WTC11 (cell line): Measurements from ENCODE around the gene FBXL16. TPM values are rescaled to one million over a fixed set of nuclear protein-coding genes. Genes with fewer than 3 reads are reported as not detected.

Source experiments
- ATAC-seq: fragments of 200-7000 bp; cut with Tn5 transposase; 2 replicates; pipeline ENCODE4 v1.10.0; 2021; ENCODE audit warnings: mild to moderate bottlenecking, moderate library complexity
- CTCF ChIA-PET: fragments of 300-600 bp; sonication (Branson Sonifier 250); formaldehyde crosslinking; loops from one replicate; lab custom pipeline; 2021; ENCODE audit warnings: antibody characterized with exemption; lab: Charles Lee
- POLR2A ChIA-PET: fragments of 350-600 bp; sonication (Branson Sonifier 250); formaldehyde crosslinking; loops from one replicate; lab custom pipeline; 2021; ENCODE audit warnings: antibody characterized with exemption; lab: Charles Lee
- DNase-seq: peaks from one replicate; pipeline ENCODE4 v3.0.0; 2021; ENCODE audit warnings: low spot score
- H3K27ac Mint-ChIP-seq: 2 replicates; pipeline ENCODE4 v1.8.0; 2021; ENCODE audit warnings: mixed read lengths
- H3K27me3 Mint-ChIP-seq: 2 replicates; pipeline ENCODE4 v1.8.0; 2021; ENCODE audit warnings: low read depth, mild to moderate bottlenecking, moderate library complexity, mixed read lengths
- H3K36me3 Mint-ChIP-seq: 2 replicates; pipeline ENCODE4 v1.8.0; 2021; ENCODE audit warnings: mixed read lengths
- H3K4me1 Mint-ChIP-seq: 2 replicates; pipeline ENCODE4 v1.8.0; 2022; ENCODE audit warnings: mixed read lengths
- H3K4me3 Mint-ChIP-seq: 2 replicates; pipeline ENCODE4 v1.8.0; 2021; ENCODE audit warnings: mild to moderate bottlenecking, moderate library complexity, mixed read lengths
- H3K9me3 Mint-ChIP-seq: 2 replicates; pipeline ENCODE4 v1.8.0; 2021; ENCODE audit warnings: mixed read lengths
- GABPB1 ChIP-seq: sonication (generic); formaldehyde crosslinking; IDR thresholded peaks from 2 replicates; pipeline ENCODE4 v1.8.1; 2023; ENCODE audit warnings: mild to moderate bottlenecking, missing genetic modification reagents
- HMGA2 ChIP-seq: fragments of 250-450 bp; sonication (Bioruptor Pico); IDR thresholded peaks from 2 replicates; pipeline ENCODE4 v1.4.0; 2021; ENCODE audit warnings: mild to moderate bottlenecking, moderate library complexity
- MXD4 ChIP-seq: fragments of 250-450 bp; sonication (Bioruptor Pico); IDR thresholded peaks from 2 replicates; pipeline ENCODE4 v1.8.0; 2021; ENCODE audit warnings: mild to moderate bottlenecking, moderate library complexity, borderline replicate concordance
- MYBL2 ChIP-seq: sonication (generic); formaldehyde crosslinking; IDR thresholded peaks from 2 replicates; pipeline ENCODE4 v1.8.1; 2023; ENCODE audit warnings: mild to moderate bottlenecking, moderate library complexity, missing genetic modification reagents
- NFATC4 ChIP-seq: fragments of 250-450 bp; sonication (Bioruptor Pico); IDR thresholded peaks from 2 replicates; pipeline ENCODE4 v1.9.0; 2021; ENCODE audit warnings: mild to moderate bottlenecking
- NFE2L1 ChIP-seq: sonication (generic); formaldehyde crosslinking; IDR thresholded peaks from 2 replicates; pipeline ENCODE4 v1.8.1; 2023; ENCODE audit warnings: missing genetic modification reagents
- NFYB ChIP-seq: sonication (generic); formaldehyde crosslinking; conservative IDR thresholded peaks from 2 replicates; pipeline ENCODE4 v1.8.0; 2022; ENCODE audit warnings: low read depth, missing genetic modification reagents
- NR2C2 ChIP-seq: sonication (generic); formaldehyde crosslinking; IDR thresholded peaks from 2 replicates; pipeline ENCODE4 v1.8.0; 2022; ENCODE audit warnings: mild to moderate bottlenecking, missing genetic modification reagents
- RELA ChIP-seq: sonication (generic); formaldehyde crosslinking; IDR thresholded peaks from 2 replicates; pipeline ENCODE4 v1.8.1; 2022; ENCODE audit warnings: missing genetic modification reagents, mild to moderate bottlenecking, borderline replicate concordance
- RORB ChIP-seq: fragments of 250-450 bp; sonication (Bioruptor Pico); IDR thresholded peaks from 2 replicates; pipeline ENCODE4 v1.9.0; 2021; ENCODE audit warnings: mild to moderate bottlenecking
- SP1 ChIP-seq: sonication (generic); formaldehyde crosslinking; conservative IDR thresholded peaks from 2 replicates; pipeline ENCODE4 v1.8.1; 2022; ENCODE audit warnings: missing genetic modification reagents
- TEAD1 ChIP-seq: sonication (generic); formaldehyde crosslinking; IDR thresholded peaks from 2 replicates; pipeline ENCODE4 v1.8.0; 2022; ENCODE audit warnings: mild to moderate bottlenecking, missing genetic modification reagents
- ZNF138 ChIP-seq: sonication (generic); formaldehyde crosslinking; conservative IDR thresholded peaks from 2 replicates; pipeline ENCODE4 v1.8.1; 2022; ENCODE audit warnings: mild to moderate bottlenecking, moderate library complexity, missing genetic modification reagents
- ZNF263 ChIP-seq: sonication (generic); formaldehyde crosslinking; IDR thresholded peaks from 2 replicates; pipeline ENCODE4 v1.8.1; 2022; ENCODE audit warnings: low read depth, mild to moderate bottlenecking, moderate library complexity, missing genetic modification reagents
- total RNA-seq: library from RNA; stranded (reverse); gene quantifications from 3 replicates; pipeline ENCODE4 v1.2.3, GENCODE V29; 2021
- TF ChIP-seq, protein P1 (sequence below): sonication (generic); formaldehyde crosslinking; IDR thresholded peaks from 2 replicates; pipeline ENCODE4 v1.8.1; 2022; ENCODE audit warnings: low read depth, missing genetic modification reagents, borderline replicate concordance
- TF ChIP-seq, protein P2 (sequence below): fragments of 250-450 bp; sonication (Bioruptor Pico); conservative IDR thresholded peaks from 2 replicates; pipeline ENCODE4 v1.9.0; 2021; ENCODE audit warnings: mild to moderate bottlenecking
- TF ChIP-seq, protein P3 (sequence below): sonication (generic); formaldehyde crosslinking; IDR thresholded peaks from 2 replicates; pipeline ENCODE4 v1.8.1; 2022; ENCODE audit warnings: missing genetic modification reagents, borderline replicate concordance
- TF ChIP-seq, protein P4 (sequence below): sonication (generic); formaldehyde crosslinking; IDR thresholded peaks from 2 replicates; pipeline ENCODE4 v1.8.1; 2022; ENCODE audit warnings: mild to moderate bottlenecking, moderate library complexity, missing genetic modification reagents
- TF ChIP-seq, protein P5 (sequence below): sonication (generic); formaldehyde crosslinking; IDR thresholded peaks from 2 replicates; pipeline ENCODE4 v1.8.0; 2022; ENCODE audit warnings: mild to moderate bottlenecking, missing genetic modification reagents
- TF ChIP-seq, protein P6 (sequence below): sonication (generic); formaldehyde crosslinking; IDR thresholded peaks from 2 replicates; pipeline ENCODE4 v1.8.0; 2023; ENCODE audit warnings: missing genetic modification reagents
- TF ChIP-seq, protein P7 (sequence below): sonication (generic); formaldehyde crosslinking; IDR thresholded peaks from 2 replicates; pipeline ENCODE4 v1.8.1; 2022; ENCODE audit warnings: mild to moderate bottlenecking, missing genetic modification reagents, moderate library complexity, borderline replicate concordance

Gene FBXL16
- total RNA-seq, 1 experiment from 2014 or later: 22.7 TPM

DNA sequence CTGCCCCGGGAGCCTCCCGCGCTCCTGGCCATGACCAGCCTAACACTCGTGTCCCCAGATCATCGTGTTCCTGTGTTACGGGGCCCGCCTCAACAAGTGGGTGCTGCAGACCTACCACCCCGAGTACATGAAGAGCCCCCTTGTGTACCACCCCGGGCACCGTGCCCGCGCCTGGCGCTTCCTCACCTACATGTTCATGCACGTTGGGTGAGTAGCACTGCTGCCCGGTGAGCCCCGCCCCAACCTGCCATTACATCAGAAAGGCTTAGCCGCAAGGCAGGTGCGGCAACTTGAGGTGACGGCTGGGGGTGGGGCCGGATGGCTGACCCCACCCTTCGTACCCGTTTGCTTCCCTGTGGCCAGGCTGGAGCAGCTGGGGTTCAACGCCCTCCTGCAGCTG lies 28.7 kb downstream of the FBXL16 start (continued):
- TF ChIP-seq, protein P1, sequence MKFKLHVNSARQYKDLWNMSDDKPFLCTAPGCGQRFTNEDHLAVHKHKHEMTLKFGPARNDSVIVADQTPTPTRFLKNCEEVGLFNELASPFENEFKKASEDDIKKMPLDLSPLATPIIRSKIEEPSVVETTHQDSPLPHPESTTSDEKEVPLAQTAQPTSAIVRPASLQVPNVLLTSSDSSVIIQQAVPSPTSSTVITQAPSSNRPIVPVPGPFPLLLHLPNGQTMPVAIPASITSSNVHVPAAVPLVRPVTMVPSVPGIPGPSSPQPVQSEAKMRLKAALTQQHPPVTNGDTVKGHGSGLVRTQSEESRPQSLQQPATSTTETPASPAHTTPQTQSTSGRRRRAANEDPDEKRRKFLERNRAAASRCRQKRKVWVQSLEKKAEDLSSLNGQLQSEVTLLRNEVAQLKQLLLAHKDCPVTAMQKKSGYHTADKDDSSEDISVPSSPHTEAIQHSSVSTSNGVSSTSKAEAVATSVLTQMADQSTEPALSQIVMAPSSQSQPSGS: no peak
- TF ChIP-seq, protein P2, sequence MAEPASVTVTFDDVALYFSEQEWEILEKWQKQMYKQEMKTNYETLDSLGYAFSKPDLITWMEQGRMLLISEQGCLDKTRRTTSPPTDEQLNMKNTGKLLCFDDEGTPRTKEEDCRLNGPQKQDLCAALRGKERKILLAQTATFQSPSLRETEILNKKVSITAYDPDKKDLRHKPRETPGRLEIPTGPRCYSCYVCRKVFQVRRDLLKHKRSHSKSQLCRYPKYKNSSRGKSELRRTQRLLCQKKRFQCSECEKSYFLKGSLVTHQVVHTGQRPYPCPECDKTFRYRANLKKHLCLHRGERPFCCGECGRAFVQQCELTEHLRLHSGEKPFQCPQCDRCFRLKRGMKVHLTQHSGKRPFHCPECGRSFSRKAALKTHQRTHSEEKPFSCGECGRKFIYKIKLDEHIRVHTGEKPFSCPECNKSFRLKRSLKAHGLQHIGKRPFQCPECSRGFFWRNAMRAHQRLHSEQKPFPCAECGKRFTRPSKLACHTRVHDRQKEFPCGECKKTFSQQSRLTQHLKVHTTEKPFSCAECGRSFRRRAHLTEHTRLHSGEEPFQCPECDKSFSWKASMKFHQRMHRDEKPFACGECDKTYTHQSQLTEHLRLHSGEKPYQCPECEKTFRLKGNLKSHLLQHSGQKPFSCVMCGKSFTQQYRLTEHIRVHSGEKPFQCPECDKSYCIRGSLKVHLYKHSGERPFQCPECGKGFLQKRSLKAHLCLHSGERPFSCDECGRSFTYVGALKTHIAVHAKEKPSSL (CRISPR knock-in tag): no peak
- TF ChIP-seq, protein P3, sequence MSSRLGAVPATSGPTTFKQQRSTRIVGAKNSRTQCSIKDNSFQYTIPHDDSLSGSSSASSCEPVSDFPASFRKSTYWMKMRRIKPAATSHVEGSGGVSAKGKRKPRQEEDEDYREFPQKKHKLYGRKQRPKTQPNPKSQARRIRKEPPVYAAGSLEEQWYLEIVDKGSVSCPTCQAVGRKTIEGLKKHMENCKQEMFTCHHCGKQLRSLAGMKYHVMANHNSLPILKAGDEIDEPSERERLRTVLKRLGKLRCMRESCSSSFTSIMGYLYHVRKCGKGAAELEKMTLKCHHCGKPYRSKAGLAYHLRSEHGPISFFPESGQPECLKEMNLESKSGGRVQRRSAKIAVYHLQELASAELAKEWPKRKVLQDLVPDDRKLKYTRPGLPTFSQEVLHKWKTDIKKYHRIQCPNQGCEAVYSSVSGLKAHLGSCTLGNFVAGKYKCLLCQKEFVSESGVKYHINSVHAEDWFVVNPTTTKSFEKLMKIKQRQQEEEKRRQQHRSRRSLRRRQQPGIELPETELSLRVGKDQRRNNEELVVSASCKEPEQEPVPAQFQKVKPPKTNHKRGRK (CRISPR knock-in tag): no peak
- TF ChIP-seq MYBL2 (CRISPR knock-in tag): no peak
- no peak for TF ChIP-seq SP1
- TF ChIP-seq NFATC4 (CRISPR knock-in tag): no peak
- no peak for TF ChIP-seq HMGA2 (CRISPR knock-in tag)
- TF ChIP-seq, protein P4, sequence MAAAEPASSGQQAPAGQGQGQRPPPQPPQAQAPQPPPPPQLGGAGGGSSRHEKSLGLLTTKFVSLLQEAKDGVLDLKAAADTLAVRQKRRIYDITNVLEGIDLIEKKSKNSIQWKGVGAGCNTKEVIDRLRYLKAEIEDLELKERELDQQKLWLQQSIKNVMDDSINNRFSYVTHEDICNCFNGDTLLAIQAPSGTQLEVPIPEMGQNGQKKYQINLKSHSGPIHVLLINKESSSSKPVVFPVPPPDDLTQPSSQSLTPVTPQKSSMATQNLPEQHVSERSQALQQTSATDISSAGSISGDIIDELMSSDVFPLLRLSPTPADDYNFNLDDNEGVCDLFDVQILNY (CRISPR knock-in tag): no peak
- TF ChIP-seq GABPB1: no peak
- TF ChIP-seq NR2C2: no peak
- no peak for TF ChIP-seq TEAD1
- TF ChIP-seq, protein P5, sequence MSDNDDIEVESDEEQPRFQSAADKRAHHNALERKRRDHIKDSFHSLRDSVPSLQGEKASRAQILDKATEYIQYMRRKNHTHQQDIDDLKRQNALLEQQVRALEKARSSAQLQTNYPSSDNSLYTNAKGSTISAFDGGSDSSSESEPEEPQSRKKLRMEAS: no peak
- TF ChIP-seq, all 79 proteins: peak for 0

DNA sequence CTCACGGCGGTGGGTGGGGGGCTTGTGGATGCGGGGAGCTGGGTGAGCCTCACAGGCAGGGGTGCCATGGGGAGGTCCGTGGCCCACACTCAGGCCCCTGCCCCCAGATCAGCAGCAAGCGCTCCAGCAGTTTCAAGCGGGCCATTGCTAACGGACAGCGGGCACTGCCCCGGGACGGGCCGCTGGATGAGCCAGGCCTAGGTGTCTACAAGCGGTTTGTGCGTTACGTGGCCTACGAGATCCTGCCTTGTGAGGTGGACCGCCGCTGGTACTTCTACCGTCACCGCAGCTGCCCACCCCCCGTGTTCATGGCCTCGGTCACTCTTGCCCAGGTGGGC lies 29.1 kb downstream of the FBXL16 start:
- no peaks in the 10 kb centered on the region for H3K9me3 Mint-ChIP-seq
- POLR2A ChIA-PET: interaction anchor here (1.1 kb wide), 1 partner anchor 91 kb away, joined by 3 read pairs; no protein-coding TSS in a partner anchor

DNA sequence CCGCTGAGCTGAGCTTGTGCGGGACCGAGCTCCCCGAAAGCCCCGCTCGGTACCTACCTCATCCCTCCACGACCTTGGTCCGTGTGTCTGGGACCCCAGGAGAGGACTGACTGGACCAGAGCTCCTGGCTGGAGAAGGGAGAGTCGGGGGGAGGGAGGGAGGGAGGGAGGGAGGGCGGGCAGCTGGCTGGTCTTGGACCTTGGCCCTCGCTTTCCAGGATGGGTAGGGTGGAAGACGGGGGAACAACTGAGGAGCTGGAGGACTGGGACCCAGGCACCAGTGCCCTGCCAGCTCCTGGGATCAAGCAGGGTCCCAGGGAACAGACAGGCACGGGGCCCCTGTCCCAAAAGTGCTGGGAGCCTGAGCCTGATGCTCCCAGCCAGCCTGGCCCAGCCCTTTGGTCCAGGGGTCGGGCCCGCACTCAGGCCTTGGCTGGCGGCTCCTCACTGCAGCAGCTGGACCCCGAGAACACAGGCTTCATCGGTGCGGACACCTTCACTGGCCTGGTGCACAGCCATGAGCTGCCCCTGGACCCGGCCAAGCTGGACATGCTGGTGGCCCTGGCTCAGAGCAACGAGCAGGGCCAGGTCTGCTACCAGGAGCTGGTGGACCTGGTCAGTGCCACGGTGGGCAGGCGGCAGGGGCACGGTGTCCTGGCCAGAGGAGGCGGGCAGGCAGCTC lies 29.6 kb downstream of the FBXL16 start:
- no peaks in the 10 kb centered on the region for H3K9me3 Mint-ChIP-seq
- peaks cover 15% of the 10 kb centered on the region for H3K4me1 Mint-ChIP-seq
- H3K27me3 Mint-ChIP-seq: no peaks in the 10 kb centered on the region
- no peak for DNase-seq
- peaks cover 7% of the 10 kb centered on the region for H3K36me3 Mint-ChIP-seq
- ChIA-PET POLR2A (interaction anchor here (0.6 to 1.5 kb wide), 4 partner anchors 14 to 91 kb away, joined by 3 to 4 read pairs (median 3); partner anchors contain the start of gene WDR24), CTCF (interaction anchor here (0.6 to 2.8 kb wide), 21 partner anchors 8 to 292 kb away, joined by 3 to 16 read pairs (median 5); partner anchors contain the start of genes CIAO3, METTL26, RHOT2 and WDR24)
- ATAC-seq: no peak
- H3K27ac Mint-ChIP-seq: no peak overlapping the region
- H3K4me3 Mint-ChIP-seq: peak overlapping the region; percentile 41
- TF ChIP-seq, protein P6, sequence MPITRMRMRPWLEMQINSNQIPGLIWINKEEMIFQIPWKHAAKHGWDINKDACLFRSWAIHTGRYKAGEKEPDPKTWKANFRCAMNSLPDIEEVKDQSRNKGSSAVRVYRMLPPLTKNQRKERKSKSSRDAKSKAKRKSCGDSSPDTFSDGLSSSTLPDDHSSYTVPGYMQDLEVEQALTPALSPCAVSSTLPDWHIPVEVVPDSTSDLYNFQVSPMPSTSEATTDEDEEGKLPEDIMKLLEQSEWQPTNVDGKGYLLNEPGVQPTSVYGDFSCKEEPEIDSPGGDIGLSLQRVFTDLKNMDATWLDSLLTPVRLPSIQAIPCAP (CRISPR knock-in tag): no peak
- TF ChIP-seq MXD4 (no peak), RORB (CRISPR knock-in tag) (no peak), NFE2L1 (CRISPR knock-in tag) (no peak), ZNF263 (CRISPR knock-in tag) (no peak), ZNF138 (no peak)
- TF ChIP-seq, protein P1: no peak

More for the DNA sequence above, 29.1 kb downstream of the FBXL16 start:
- no peak for ATAC-seq
- no peak for TF ChIP-seq ZNF138
- TF ChIP-seq NFYB (CRISPR knock-in tag): no peak
- TF ChIP-seq, protein P7, sequence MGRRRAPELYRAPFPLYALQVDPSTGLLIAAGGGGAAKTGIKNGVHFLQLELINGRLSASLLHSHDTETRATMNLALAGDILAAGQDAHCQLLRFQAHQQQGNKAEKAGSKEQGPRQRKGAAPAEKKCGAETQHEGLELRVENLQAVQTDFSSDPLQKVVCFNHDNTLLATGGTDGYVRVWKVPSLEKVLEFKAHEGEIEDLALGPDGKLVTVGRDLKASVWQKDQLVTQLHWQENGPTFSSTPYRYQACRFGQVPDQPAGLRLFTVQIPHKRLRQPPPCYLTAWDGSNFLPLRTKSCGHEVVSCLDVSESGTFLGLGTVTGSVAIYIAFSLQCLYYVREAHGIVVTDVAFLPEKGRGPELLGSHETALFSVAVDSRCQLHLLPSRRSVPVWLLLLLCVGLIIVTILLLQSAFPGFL: no peak
- no peak for TF ChIP-seq RELA
- TF ChIP-seq MXD4: no peak
- Mint-ChIP-seq H3K36me3 (peaks cover 10% of the 10 kb centered on the region), H3K4me1 (peaks cover 21% of the 10 kb centered on the region), H3K27me3 (no peaks in the 10 kb centered on the region), H3K27ac (no peak overlapping the region), H3K4me3 (no peak overlapping the region; the same call in 1 of the 2 replicates)
- CTCF ChIA-PET: interaction anchor here (0.5 to 2.8 kb wide), 12 partner anchors 9 to 1240 kb away, joined by 3 to 16 read pairs (median 6); partner anchors contain the start of genes RHOT2, WDR24 and WDR90
- DNase-seq: no peak
